ENCODE measurements around the gene FMOD.

Gene FMOD

DNA sequence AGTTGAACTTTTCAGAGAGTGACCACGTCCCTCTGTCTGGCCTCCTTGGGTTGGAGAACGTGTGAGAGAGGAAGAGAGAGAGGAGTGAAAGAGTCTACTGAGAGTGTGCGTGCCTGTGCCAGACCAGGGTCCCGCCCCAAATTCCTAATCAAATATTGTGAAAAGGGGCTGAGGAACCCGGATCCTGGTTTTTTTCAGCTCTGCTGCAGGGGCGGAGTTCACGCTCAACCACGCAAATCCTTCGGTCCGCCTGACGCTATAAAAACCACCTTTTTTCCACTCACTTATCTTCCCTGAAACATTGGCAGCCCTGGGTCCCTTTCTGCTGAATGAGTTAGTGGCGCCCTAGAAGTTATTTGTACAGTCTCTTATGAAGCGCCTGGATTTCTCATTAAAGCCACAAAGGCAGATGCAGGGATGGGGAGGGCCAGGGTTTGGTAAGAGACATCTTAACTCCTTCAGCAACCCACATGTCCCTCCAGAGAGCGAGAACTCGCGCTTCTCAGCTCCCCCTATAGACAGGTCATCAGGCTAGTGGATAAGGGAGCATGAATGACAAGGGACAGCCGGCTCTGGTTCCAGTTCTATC is at the start of gene FMOD:
TSS of gene FMOD (minus strand) at position 86 of the 589 bp plus-strand sequence. CDS start 2,852 bp downstream, outside the sequence.
- DNase-seq (ENCODE audit: low read depth in 2 of 2): no peak

DNA sequence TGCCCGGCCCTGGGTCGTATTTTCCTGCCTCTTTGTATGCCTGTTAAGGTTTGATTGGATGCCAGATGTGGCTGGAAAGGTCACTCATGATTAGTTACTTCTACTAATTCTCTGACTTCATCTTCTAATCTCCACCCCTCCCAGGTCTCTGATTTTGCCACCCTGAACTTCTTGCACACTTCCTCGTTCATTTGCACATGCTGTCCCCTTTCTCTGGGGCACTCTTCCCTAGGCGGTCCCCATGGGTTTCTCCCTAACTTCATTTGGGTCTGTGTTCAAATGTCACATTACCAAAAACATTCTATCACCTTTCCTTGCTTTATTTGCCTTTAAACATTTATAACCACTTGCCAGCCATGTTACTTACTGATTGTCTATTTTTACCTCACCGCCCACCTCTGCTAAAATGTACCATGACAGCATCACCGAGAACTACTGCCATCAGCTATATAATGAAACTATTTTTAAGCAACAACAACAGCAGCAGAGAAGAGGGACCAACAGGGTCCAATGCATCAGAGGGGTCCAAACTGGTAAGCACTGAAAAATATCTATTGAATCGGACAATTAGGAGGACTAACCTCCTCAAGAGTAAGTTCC is 45.8 kb upstream of the FMOD start:
- DNase-seq (ENCODE audit: low read depth in 2 of 2): no peak

- no peak for DNase-seq (ENCODE audit: low read depth in 2 of 2)
Measured at GRCh38 chr1:203395751-203396150, 44.8 kb upstream of the FMOD start.

DNA sequence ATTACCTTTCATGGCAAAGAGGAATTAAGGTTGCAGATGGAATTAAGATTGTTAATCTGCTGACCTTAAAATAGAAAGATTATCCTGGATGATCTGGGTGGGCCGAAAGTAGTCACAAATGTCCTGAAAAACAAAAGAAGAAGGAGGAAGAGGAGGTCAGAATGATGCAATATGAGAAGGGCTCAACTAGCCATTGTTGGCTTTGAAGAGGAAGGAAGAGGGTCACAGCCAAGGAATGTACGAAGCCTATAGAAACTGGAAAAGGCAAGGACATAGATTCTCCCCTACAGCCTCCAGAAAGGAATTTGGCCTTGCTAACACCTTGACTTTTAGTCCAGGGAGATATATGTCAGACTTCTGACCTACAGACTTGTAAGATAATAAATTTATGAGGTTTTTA is 39.4 kb upstream of the FMOD start:
- DNase-seq (ENCODE audit: low read depth in 2 of 2): no peak

DNA sequence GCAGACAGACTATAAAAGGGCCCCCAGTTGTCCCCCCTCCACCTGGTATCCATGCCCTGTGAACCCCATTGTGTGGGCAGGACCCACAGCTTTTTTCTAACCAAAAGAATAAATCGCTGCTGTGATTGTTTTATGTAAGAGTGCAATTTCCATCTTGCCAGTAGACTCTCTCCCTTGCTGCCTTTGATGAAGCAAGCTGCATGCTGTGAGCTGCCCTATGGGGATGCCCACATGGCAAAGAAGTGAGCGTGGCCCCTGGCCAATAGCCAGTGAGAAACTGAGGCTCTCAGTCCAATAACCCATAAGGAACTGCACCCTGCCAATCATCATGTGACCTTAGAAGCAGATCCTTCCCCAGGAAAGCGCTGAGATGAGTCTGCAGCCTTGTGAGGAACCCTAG is 37.8 kb upstream of the FMOD start:
- DNase-seq (ENCODE audit: low read depth in 2 of 2): no peak

GRCh38 chr1:203382026-203382425 is 31.1 kb upstream of the FMOD start:
- no peak for DNase-seq (ENCODE audit: low read depth in 2 of 2)

GRCh38 chr1:203381151-203381751 is 30.3 kb upstream of the FMOD start:
- DNase-seq (ENCODE audit: low read depth in 2 of 2): no peak

DNA sequence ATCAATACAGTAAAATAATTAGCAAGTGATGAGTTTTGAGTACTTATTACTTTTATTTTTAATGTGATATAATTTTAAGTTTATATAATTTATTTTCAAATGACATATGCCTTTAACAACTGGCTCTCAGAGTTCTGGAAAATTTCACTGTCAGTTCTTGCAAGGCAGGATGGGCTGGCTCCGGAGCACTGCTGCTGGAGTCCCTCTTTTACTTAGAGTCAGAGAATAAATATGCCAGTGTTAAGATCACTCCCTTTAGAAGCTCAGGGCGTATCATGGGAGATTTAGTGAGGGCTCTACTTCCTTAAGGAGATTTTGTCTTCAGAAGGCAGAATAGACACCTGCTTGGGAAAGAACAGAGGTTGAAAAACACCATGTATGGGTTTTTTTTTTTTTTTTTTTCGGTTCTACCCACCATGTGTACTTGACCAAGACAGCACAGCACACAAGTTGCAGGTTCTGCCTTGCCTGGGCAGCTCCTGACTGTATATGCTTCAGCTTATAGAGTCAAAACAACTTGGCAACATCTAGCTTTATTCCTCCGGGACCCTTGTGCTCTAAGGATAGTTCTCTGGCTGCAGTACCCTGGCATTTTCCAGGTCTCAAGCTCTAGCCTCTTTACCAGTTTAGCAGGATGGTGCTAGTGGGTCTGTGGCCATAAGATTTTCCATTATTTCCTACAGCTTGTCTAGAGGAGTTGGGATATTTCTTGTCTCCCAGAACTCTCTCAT is 29.7 kb upstream of the FMOD start:
- DNase-seq (ENCODE audit: low read depth in 2 of 2): no peak

DNA sequence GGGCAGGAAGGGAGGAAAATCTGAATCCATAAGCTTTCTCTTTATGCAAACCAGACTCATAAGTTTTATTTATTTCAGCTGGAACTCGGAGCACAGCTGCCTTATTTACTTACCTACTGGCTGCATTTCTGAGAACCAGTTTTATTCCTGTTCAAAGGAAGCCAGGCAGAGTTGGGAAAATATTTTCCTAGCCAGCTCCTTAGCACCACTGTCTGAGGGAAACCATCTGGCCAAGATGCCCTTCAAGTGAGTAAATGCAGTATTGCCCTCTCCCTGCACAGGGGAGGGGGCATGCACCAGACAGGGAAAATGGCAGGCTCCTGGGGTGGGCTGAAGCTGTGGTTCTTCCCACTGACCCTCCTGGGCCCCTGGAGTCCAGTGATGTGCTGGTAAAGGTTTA is 28.9 kb upstream of the FMOD start:
- no peak for DNase-seq (ENCODE audit: low read depth in 2 of 2)

DNA sequence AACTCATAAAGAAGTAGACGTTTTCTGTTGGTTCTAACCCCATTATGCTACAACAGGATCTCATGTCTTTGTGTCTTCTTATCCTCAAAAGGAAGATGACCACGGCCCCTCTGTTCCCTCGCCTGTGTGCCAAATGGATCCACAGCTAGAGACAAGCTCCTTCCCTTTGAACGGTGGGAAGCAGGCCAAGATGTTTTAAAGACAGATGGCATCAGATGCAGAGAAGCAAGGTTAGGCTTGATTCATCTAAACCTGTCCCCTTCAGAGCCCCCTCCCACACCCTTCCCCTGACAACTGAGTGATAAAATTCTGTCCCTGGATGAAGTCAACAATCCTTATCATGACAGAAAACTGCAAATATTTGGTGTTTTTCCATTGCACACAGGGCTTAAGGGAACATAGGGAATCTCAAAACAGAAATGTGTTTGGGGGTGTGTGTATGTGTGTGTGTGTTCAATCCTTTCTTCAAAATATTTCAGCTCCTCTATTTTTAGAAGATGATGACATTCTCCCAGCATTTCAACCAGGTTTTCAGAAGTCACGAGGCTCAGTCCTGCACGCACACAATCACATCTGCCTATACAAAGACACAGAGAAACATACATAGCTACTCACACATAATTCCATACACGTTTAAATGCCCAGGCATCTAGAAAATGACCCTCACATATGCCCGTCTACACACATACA is 27.8 kb upstream of the FMOD start:
- DNase-seq (ENCODE audit: low read depth in 2 of 2): no peak

DNA sequence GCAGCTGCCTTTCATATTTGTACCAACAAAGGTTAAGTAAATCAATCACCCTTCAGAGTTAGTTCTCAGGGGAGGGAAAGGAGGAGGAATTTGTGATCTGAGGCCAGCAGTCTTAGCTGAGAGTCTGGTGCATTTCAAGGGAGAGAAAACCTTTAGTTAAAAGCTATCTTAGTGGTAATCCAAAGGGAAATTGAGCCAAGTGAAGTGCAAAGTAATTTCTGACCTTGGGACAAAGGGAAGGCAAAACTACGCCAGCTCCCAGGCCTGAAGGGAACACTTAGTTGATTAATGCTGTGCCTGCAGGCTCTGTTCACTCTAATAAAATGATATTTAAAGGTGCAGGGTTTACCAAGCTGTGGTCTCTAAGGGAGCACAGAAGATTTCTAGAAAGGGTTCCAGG is 23.1 kb upstream of the FMOD start:
- DNase-seq (ENCODE audit: low read depth in 2 of 2): no peak

DNA sequence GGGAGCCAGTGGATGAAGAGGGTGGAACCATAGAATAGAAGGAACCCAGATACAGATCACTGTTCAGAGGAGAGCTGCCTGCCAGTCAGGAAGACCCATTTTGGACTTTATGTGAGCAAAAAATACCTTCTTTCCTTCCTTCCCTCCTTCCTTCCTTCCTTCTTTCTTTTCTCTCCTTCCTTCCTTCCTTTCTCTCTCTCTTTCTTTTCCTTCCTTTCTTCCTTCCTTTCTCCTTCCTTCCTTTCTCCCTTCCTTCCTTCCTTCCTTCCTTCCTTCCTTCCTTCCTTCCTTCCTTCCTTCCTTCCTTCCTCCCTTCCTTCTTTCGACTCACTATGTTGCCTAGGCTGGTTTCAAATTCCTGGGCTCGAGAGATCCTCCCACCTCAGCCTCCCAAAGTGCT is 22.1 kb upstream of the FMOD start:
- no peak for DNase-seq (ENCODE audit: low read depth in 2 of 2)

DNA sequence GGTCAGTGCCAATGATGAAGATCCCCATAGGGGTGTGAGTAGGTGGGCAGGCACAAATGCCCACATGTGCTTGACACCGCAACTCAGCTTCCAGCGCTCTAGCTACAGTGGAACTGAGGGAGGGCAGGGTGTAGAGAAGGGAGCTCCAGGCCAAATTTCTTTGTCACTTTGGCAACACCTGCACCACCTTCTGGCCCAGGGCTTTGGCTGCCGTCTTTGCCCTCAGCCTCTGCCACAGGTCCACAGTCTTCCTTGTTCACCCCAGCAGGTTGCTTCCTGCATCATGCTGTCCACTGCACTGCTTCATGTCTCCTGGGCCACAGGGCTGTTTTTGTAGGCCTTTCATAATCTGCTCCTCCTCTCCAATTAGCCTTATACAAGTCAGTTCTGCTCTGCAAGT is 20.4 kb upstream of the FMOD start:
- no peak for DNase-seq (ENCODE audit: low read depth in 2 of 2)

DNA sequence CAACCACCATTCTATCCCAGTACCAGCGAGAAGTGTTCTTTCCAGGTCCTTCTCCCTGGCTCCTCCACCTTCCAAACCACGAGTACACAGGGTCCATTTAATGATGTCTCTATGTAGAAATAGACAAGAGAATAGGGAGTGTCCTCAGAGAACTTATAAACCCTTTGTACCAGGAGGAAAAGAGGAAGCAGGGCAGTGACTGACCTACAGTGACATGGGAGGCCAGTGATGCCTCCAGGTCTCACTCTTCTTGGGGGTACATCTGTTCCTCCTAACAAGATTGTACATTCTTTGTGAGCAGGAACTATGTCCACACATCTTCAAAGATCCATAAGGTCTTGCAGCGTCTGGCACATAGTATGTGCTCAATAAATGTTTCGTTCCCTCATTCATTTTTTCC is 18.7 kb upstream of the FMOD start:
- no peak for DNase-seq (ENCODE audit: low read depth in 2 of 2)

DNA sequence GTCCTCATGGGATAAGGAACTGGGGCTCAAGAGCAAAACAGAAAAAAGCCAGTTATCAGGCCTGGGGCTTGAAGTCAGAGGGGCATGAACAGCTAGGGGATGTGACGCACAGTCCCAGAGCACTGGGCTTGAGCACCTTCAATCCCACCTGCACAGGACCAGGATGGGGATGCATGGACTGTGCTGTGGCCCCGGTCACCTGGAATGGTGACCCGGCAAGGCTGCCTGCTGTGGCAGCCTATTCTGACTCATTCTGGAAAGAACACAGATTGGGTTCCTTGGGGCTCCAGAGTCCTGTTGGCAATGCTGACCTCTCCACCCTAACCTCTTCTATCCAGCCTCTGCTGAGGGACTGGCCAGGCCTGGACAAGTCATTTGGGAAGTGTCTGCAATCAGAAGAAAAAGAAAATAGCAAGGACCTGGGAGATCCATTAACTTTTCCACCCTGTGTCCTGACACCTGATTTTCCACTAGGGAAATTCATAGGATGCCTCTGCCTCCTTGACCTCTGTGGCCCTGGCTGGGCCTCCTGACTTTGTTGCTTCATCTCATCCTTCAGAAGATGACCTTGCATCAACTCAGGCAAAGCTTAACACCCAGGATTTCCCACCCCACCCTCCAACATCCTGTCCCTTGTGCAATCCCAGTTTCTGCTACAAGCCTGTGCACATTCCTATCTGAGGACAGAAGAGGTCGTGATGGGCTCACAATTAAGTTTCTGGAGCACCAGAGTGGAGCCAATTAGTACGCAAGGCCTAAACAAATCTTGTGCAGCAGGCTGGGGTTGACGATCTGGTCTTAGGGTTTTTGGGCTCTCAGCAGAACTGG is 17.9 kb upstream of the FMOD start:
- DNase-seq (ENCODE audit: low read depth in 2 of 2): no peak

- DNase-seq (ENCODE audit: low read depth in 2 of 2): no peak
Measured at GRCh38 chr1:203367057-203367456, 16.1 kb upstream of the FMOD start.

- no peak for DNase-seq (ENCODE audit: low read depth in 2 of 2)
Measured at GRCh38 chr1:203366476-203366875, 15.6 kb upstream of the FMOD start.

DNA sequence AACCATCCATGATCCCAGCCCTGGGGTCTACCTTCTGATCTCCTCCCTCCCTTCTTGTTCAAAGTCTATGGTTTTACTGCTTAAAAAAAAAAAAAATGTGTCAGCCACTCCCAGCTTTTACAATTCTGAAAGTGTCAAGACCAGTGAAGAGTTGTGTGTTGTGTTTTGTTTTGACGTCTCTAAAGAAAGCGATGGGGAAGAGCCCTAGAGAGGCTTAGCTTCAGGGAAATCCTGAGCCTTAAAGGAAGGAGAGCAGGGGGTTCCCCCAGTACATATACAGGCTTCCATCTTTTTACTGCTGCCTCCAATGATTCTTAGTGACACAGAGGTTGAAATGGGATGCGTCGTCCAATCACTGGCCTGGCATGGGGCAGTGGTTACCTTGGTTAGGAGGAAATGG is 13.9 kb upstream of the FMOD start:
- no peak for DNase-seq (ENCODE audit: low read depth in 2 of 2)

GRCh38 chr1:203364094-203364801 is 13.3 kb upstream of the FMOD start:
- DNase-seq (ENCODE audit: low read depth in 2 of 2): no peak

DNA sequence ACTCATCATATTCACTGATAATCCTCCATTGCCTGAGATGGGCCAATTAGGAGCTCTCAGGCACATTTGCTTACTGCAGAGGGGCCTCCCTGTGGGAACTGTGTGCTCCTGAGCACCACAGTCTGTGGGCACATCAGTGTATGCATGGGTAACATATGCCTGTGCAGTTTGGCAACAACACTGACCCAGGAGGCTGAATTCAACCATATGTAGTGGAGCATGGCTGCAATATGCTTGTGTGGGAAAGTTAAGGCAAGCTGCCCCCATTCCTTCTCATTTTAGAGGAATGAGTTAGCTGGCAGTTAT is 11.8 kb upstream of the FMOD start:
- DNase-seq (ENCODE audit: low read depth in 2 of 2): no peak
